Activated naive CD4-positive, alpha-beta T cell (primary cell): ENCODE measurements around the gene PRDM10.
"Not testable (repeated sequence)": the region's sequence is repeated elsewhere in the genome, so short reads cannot be mapped to it uniquely, and the experiment has no call there.

ENCODE experiments used
- DNase-seq, 4 experiments: peaks; one replicate each; lab custom pipeline; 2025; lab: John Stamatoyannopoulos, UW

PRDM10 gene

GRCh38 chr11:130002352-130002845 lies at the start of gene PRDM10:
Gene PRDM10 (minus strand): TSS chr11:130002835. CDS start chr11:129960964, 41,871 bp downstream.
- peak; percentile 84 to 92 (median 88) for DNase-seq

- no peak for DNase-seq
Observed at GRCh38 chr11:130051082-130051481, 48.4 kb upstream of the PRDM10 start.

GRCh38 chr11:130050257-130050656 lies 47.6 kb upstream of the PRDM10 start:
- DNase-seq: no peak

- no peak for DNase-seq
Observed at GRCh38 chr11:130049328-130049771, 46.7 kb upstream of the PRDM10 start.

GRCh38 chr11:130047141-130047540 lies 44.5 kb upstream of the PRDM10 start:
- no peak for DNase-seq

GRCh38 chr11:130043575-130043974 lies 40.9 kb upstream of the PRDM10 start:
- DNase-seq: no peak

GRCh38 chr11:130042093-130042591 lies 39.5 kb upstream of the PRDM10 start:
- DNase-seq: no peak

GRCh38 chr11:130040281-130040940 lies 37.8 kb upstream of the PRDM10 start:
- no peak for DNase-seq

GRCh38 chr11:130037881-130038585 lies 35.4 kb upstream of the PRDM10 start:
- DNase-seq: no peak

GRCh38 chr11:130037058-130037457 lies 34.4 kb upstream of the PRDM10 start:
- DNase-seq: no peak

GRCh38 chr11:130034236-130034635 lies 31.6 kb upstream of the PRDM10 start:
- no peak for DNase-seq

- DNase-seq: no peak
Observed at GRCh38 chr11:130032931-130033330, 30.3 kb upstream of the PRDM10 start.

GRCh38 chr11:130031945-130032344 lies 29.3 kb upstream of the PRDM10 start:
- no peak for DNase-seq

GRCh38 chr11:130031056-130031455 lies 28.4 kb upstream of the PRDM10 start:
- DNase-seq: no peak

- no peak for DNase-seq
Observed at GRCh38 chr11:130029137-130029536, 26.5 kb upstream of the PRDM10 start.

- no peak for DNase-seq
Observed at GRCh38 chr11:130025371-130025770, 22.7 kb upstream of the PRDM10 start.

- DNase-seq: no peak
Observed at GRCh38 chr11:130024361-130024760, 21.7 kb upstream of the PRDM10 start.

- DNase-seq: no peak
Observed at GRCh38 chr11:130023204-130023603, 20.6 kb upstream of the PRDM10 start.

- DNase-seq: no peak
Observed at GRCh38 chr11:130022799-130023198, 20.2 kb upstream of the PRDM10 start.

GRCh38 chr11:130021606-130022005 lies 19.0 kb upstream of the PRDM10 start:
- DNase-seq: not testable (repeated sequence)

GRCh38 chr11:130020323-130020722 lies 17.7 kb upstream of the PRDM10 start:
- no peak for DNase-seq

GRCh38 chr11:130015846-130016245 lies 13.2 kb upstream of the PRDM10 start:
- not testable (repeated sequence) for DNase-seq

GRCh38 chr11:130008326-130008725 lies 5.7 kb upstream of the PRDM10 start:
- no peak for DNase-seq
